ENCODE data around the gene PIPOX.
"Not testable (repeated sequence)": the region's sequence is repeated elsewhere in the genome, so short reads cannot be mapped to it uniquely, and the experiment has no call there.

PIPOX gene

GRCh38 chr17:29077320-29077719, 34.4 kb downstream of the PIPOX start:
- DNase-seq: no peak

- no peak for DNase-seq
Measured at GRCh38 chr17:29078183-29079045, 35.5 kb downstream of the PIPOX start.

- no peak for DNase-seq
Measured at GRCh38 chr17:29079433-29079832, 36.5 kb downstream of the PIPOX start.

- no peak for DNase-seq
Measured at GRCh38 chr17:29079887-29080286, 36.9 kb downstream of the PIPOX start.

- no peak for DNase-seq
Measured at GRCh38 chr17:29080323-29080722, 37.4 kb downstream of the PIPOX start.

GRCh38 chr17:29080965-29081364, 38.0 kb downstream of the PIPOX start:
- no peak for DNase-seq

GRCh38 chr17:29084541-29085146, 41.7 kb downstream of the PIPOX start:
- DNase-seq: peak; percentile 82

- no peak for DNase-seq
Measured at GRCh38 chr17:29085223-29085622, 42.3 kb downstream of the PIPOX start.

- DNase-seq: no peak
Measured at GRCh38 chr17:29086628-29087332, 43.8 kb downstream of the PIPOX start.

- DNase-seq: not testable (repeated sequence)
Measured at GRCh38 chr17:29088782-29089181, 45.8 kb downstream of the PIPOX start.

- peak; percentile 85 for DNase-seq
Measured at GRCh38 chr17:29089601-29090044, 46.7 kb downstream of the PIPOX start.

- no peak for DNase-seq
Measured at GRCh38 chr17:29090108-29090507, 47.2 kb downstream of the PIPOX start.

GRCh38 chr17:29090750-29091605, 48.0 kb downstream of the PIPOX start:
- no peak for DNase-seq

- DNase-seq: peak; percentile 72
Measured at GRCh38 chr17:29091606-29092289, 48.8 kb downstream of the PIPOX start.

- no peak for DNase-seq
Measured at GRCh38 chr17:29093090-29093871, 50.3 kb downstream of the PIPOX start.

- DNase-seq: no peak
Measured at GRCh38 chr17:29094101-29094708, 51.3 kb downstream of the PIPOX start.

GRCh38 chr17:29095439-29095838, 52.5 kb downstream of the PIPOX start:
- no peak for DNase-seq

- DNase-seq: no peak
Measured at GRCh38 chr17:29096094-29096493, 53.2 kb downstream of the PIPOX start.

GRCh38 chr17:29099527-29099926, 56.6 kb downstream of the PIPOX start:
- no peak for DNase-seq

GRCh38 chr17:29100296-29100695, 57.4 kb downstream of the PIPOX start:
- DNase-seq: no peak

GRCh38 chr17:29102046-29102445, 59.1 kb downstream of the PIPOX start:
- no peak for DNase-seq

Measured in NCI-H510A (cell line).